LNCaP clone FGC (cell line): ENCODE measurements around the gene DLG4.
"Not testable (repeated sequence)": the region's sequence is repeated elsewhere in the genome, so short reads cannot be mapped to it uniquely, and the experiment has no call there.

Experiments
- DNase-seq: peaks from one replicate; pipeline ENCODE4 v3.0.0-alpha.2; 2011; ENCODE audit warnings: low read depth
- H3K4me3 ChIP-seq: 2 replicates; pipeline ENCODE4 v1.5.1; 2011; ENCODE audit warnings: mild to moderate bottlenecking, low read depth, low read length, control low read depth
- TF ChIP-seq, protein P1 (sequence below): IDR thresholded peaks from 2 replicates; pipeline ENCODE4 v1.5.1; 2012; ENCODE audit warnings: mild to moderate bottlenecking; ENCODE audit not compliant: control insufficient read depth, insufficient read depth; ENCODE audit errors: extremely low read depth

Gene DLG4

GRCh38 chr17:7175330-7175733, 44.3 kb downstream of the DLG4 start:
- TF ChIP-seq, protein P1, sequence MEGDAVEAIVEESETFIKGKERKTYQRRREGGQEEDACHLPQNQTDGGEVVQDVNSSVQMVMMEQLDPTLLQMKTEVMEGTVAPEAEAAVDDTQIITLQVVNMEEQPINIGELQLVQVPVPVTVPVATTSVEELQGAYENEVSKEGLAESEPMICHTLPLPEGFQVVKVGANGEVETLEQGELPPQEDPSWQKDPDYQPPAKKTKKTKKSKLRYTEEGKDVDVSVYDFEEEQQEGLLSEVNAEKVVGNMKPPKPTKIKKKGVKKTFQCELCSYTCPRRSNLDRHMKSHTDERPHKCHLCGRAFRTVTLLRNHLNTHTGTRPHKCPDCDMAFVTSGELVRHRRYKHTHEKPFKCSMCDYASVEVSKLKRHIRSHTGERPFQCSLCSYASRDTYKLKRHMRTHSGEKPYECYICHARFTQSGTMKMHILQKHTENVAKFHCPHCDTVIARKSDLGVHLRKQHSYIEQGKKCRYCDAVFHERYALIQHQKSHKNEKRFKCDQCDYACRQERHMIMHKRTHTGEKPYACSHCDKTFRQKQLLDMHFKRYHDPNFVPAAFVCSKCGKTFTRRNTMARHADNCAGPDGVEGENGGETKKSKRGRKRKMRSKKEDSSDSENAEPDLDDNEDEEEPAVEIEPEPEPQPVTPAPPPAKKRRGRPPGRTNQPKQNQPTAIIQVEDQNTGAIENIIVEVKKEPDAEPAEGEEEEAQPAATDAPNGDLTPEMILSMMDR = no peak
- no peak for DNase-seq
- no peak overlapping the region for H3K4me3 ChIP-seq

GRCh38 chr17:7174603-7175326, 44.9 kb downstream of the DLG4 start:
- TF ChIP-seq, protein P1 = no peak
- H3K4me3 ChIP-seq = no peak overlapping the region
- no peak for DNase-seq

DNA sequence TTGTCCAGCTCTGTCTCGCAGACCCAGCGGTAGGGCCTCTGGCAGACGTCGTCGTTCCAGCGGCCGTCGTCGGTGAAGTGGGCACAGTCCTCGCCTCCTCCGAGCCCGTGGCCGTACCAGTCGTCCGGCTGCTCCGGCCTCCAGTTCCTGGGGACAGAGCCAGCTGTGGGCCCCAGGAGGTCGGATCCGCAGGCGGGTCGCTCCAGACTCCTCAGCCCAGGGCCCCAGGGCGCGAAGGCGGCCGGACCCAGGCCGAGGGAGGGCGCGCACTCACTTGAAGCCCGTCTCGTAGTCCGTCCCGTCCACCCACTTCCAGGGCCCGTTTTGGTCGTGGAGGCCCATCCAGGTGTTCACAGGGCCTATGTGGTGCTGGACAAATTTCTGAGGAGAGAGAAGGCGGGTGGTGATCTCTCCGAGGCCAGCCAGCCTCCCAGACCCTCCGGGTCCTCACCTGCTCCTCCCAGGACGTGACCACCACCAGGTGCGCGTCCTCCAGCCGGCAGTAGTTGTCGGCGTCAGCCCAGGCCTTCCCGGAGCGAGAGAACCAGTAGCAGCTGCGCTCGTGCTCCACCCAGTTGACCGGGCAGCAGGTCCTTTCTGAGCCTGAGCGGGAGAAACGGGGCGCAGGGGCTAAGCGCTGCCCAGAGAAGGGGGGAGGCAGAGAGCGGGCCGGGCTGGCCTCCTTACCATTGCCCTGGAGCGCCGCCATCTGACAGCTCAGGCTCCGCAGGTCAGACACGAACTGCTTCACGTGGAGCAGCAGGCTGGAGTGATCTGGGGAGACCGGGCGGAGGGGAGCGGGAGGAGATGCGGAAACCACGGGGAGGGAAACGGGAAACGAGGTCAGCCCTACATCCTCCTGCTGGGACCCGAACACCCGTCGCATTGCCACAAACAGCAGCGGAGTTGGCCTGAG, 45.7 kb downstream of the DLG4 start:
- no peak overlapping the region for H3K4me3 ChIP-seq
- DNase-seq = no peak
- TF ChIP-seq, protein P1 = no peak

DNA sequence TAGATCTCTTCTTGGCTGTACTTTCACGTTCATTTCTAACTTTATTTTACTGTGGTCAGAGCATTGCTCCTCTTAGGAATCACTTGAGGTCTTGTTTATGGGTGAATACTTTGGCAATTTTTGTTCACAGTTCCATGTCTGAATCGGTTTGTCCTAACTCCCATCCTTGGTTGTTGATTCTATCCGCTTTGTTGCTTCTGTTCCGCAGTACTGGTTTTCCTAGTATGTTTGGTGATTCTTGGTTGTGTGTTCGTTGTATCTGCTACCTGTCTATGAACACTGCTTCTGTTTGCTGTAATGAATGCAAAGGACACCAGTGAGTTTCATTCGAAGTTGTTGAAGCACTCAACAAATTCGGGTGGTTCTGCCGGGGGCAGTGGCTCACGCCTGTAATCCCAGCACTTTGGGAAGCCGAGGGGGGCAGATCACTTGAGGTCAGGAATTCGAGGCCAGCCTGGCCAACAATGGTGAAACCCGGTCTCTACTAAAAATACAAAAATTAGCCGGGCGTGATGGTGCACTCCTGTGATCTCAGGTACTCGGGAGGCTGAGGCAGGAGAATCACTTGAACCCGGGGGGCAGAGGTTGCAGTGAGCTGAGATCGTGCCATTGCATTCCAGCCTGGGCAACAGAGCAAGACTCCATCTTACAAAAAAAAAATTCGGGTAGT, 47.0 kb downstream of the DLG4 start:
- H3K4me3 ChIP-seq, DNase-seq: not testable (repeated sequence)

DNA sequence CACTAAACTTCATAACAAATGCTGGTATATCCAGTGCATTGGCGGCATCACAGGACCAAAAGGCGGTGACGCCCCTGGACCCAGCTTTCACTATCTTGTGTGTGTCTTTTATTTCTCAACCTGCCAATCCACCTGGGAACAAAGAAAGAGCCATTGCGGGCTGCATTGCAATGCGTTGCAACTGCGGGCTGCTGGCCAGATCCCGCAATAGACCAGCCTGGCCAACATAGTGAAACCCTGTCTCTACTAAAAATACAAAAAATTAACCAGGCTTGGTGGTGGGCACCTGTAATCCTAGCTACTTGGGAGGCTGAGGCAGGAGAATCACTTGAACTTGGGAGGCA, 50.1 kb downstream of the DLG4 start:
- DNase-seq, H3K4me3 ChIP-seq: not testable (repeated sequence)

GRCh38 chr17:7168841-7169564, 50.6 kb downstream of the DLG4 start:
- not testable (repeated sequence) for DNase-seq, H3K4me3 ChIP-seq

DNA sequence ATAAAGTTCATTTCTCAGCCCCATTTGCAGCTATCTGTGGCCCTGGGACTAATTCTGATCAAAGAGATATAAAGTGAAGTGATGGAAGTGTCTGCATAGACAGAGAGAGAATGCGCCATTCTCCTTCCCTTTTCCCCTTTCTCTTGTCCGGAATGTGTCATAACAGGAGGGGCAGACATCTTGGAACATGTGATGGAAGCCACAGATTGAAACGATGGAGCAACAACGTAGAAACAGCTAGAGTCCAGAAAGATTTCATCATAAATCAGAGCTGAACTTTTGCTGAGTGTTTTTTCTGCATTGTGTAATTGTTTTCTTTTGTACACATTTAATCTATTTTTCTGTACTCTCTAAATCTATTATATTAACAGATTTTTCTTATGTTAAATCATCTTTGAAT, 51.8 kb downstream of the DLG4 start:
- no peak for DNase-seq
- no peak overlapping the region for H3K4me3 ChIP-seq
- TF ChIP-seq, protein P1 = no peak

GRCh38 chr17:7166873-7167272, 52.8 kb downstream of the DLG4 start:
- no peak overlapping the region for H3K4me3 ChIP-seq
- DNase-seq = no peak
- TF ChIP-seq, protein P1 = no peak

GRCh38 chr17:7159571-7159970, 60.1 kb downstream of the DLG4 start:
- peak; percentile 21 for DNase-seq
- not testable (repeated sequence) for H3K4me3 ChIP-seq

GRCh38 chr17:7158424-7158823, 61.2 kb downstream of the DLG4 start:
- not testable (repeated sequence) for DNase-seq, H3K4me3 ChIP-seq
